ENCODE results near the gene C10orf62.

DNA sequence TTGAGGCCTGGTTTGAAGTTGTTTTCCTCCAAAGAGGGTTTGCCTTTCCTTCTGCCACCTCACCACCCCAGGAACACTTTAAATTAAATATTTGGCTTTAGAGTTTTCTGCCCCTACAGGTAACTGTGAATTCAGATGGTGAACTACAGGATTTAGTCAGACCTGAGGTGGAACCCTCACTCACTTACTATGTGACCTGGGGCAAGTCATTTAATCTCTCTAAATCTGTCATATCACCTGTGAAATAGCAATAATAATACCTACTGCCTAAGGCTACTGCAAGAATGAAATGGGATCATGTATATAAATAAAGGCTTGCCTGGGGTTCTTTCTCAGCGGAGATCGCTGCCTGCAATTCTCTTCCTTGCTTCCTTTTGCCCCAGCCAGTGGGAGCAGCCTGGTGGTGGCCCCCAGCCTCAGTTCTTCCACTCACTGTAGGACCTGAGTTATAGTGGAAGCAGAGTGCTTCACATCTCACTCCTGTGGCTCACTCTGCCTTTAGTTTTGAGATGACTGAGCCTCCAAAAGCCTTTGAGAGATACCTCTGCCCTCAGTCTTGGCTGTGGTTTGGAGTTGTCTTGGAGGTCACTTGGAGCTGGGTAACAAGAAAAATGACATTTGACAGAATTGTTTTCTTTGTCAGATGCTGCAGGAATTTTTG, 23.1 kb upstream of the C10orf62 start:
- TF ChIP-seq, protein P1, sequence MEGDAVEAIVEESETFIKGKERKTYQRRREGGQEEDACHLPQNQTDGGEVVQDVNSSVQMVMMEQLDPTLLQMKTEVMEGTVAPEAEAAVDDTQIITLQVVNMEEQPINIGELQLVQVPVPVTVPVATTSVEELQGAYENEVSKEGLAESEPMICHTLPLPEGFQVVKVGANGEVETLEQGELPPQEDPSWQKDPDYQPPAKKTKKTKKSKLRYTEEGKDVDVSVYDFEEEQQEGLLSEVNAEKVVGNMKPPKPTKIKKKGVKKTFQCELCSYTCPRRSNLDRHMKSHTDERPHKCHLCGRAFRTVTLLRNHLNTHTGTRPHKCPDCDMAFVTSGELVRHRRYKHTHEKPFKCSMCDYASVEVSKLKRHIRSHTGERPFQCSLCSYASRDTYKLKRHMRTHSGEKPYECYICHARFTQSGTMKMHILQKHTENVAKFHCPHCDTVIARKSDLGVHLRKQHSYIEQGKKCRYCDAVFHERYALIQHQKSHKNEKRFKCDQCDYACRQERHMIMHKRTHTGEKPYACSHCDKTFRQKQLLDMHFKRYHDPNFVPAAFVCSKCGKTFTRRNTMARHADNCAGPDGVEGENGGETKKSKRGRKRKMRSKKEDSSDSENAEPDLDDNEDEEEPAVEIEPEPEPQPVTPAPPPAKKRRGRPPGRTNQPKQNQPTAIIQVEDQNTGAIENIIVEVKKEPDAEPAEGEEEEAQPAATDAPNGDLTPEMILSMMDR (IDR thresholded peaks at IDR 0.05; ENCODE audit: low read length) = no peak
- TF ChIP-seq EZH2 (optimal IDR thresholded peaks at IDR 0.05; ENCODE audit: low read depth, low read length) = no peak

Data from MM.1S (cell line).